ENCODE data around the gene CPLX1. TPM values are rescaled to one million over a fixed set of nuclear protein-coding genes. Genes with fewer than 3 reads are reported as not detected.

CPLX1 gene
- total RNA-seq (1 to 10 TPM; 3.1 to 3.7 TPM), total RNA-seq (0.90 to 1.3 reads per million in 2 donors)

DNA sequence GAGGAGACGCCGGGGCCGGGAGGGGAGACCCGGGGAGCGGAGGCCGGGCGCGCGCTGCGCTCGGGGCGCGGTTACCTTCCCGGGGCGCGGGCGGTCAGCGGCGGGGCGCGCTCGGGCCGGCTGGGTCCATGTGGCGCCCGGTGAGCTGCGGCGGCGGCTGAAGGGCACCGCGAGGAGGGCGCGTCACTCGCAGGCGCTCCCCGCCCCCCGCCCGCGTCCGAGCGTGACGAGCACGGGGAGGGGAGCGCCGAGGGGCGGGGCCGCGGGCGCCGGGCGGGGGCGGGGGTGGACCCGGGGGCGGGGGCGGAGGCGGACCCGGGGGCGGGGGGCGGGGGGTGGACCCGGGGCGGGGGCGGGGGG, at the start of gene CPLX1:
Gene CPLX1, minus strand, starts transcription at position 159 of the 360 bp plus-strand sequence. CDS start 1,607 bp downstream, outside the sequence.
- Mint-ChIP-seq H3K4me1 (peaks cover 5% of the 10 kb centered on the region), H3K36me3 (ENCODE audit: low read depth) (peaks cover 11% of the 10 kb centered on the region), H3K4me3 (peak within 1 kb of the TSS; percentile 70), H3K27ac (no peak within 1 kb of the TSS), H3K27me3 (peaks cover 51% of the 10 kb centered on the region)
- ATAC-seq (peak; percentile 13), DNase-seq (peak in 1 of 3 donors; percentile 31)
- no peaks in the 10 kb centered on the region for H3K9me3 ChIP-seq (ENCODE audit: control insufficient read depth, low read length, poor library complexity, severe bottlenecking)

- DNase-seq (no peak), ATAC-seq (no peak)
- Mint-ChIP-seq H3K36me3 (ENCODE audit: low read depth) (peaks cover 14% of the 10 kb centered on the region), H3K27ac (peak overlapping the region; percentile 69), H3K4me1 (peaks cover 37% of the 10 kb centered on the region), H3K4me3 (no peak overlapping the region), H3K27me3 (no peaks in the 10 kb centered on the region)
- no peaks in the 10 kb centered on the region for H3K9me3 ChIP-seq (ENCODE audit: control insufficient read depth, low read length, poor library complexity, severe bottlenecking)
Observed at GRCh38 chr4:874971-875817, 49.3 kb upstream of the CPLX1 start.

DNA sequence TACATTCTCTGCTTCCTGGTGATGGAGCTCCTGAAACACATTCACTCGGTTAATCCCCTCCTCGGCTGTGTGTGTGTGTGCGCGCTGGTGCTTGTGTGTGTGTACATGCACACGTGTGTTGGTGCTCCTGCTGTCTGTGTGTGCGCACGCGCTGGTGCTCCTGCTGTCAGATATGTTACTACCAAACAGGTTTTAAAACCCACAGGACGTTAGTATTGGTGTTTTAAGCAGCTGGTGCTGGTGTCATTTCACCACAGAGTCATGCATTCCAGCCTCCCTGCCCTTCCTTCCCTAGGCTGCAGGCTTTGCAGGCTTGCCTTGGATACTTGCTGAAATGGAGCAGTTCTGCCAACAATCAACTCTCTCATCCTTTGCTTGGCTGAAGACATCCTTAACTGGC, 48.1 kb upstream of the CPLX1 start:
- H3K27ac Mint-ChIP-seq = peak overlapping the region; percentile 32
- no peak overlapping the region for H3K4me3 Mint-ChIP-seq
- H3K27me3 Mint-ChIP-seq = no peaks in the 10 kb centered on the region
- H3K4me1 Mint-ChIP-seq = peaks cover 26% of the 10 kb centered on the region
- no peak for DNase-seq
- no peaks in the 10 kb centered on the region for H3K9me3 ChIP-seq (ENCODE audit: control insufficient read depth, low read length, poor library complexity, severe bottlenecking)
- ATAC-seq = no peak
- peaks cover 14% of the 10 kb centered on the region for H3K36me3 Mint-ChIP-seq (ENCODE audit: low read depth)

DNA sequence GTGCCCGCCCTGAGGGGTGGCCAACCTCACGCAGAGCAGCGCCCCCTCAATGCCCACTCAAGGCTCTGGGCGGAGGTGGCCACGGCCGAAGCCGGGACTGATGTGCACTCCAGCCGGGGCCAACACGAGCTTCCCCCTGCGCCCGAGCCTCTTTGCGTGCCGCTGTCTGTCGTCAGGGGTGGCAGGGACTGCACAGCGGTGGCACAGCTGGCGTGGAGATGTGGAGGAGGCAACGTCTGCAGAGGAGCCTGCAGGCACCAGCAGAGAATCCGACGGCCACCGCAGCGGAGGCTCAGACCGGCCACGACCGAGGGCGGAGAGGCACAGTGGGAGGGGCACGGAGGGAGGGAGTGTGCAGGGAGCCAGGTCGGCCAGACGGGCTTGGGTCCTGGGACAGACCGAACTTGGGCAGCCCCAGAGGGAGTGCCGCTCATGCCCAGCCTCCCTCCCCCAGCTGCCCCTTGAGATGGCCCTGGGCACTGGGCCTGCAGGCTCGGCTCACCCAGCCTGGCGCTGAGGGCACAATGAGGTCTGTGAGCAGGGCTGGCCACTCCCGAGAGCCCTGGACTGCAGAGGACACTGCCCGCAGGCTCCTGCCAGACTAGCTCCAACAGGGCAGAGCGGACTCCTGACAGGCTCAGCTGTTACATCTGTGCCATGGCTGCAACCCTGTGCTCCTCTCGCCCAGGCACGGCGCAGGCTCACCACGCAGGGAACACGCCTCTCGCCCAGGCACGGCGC, 46.5 kb upstream of the CPLX1 start:
- ATAC-seq (no peak), DNase-seq (no peak)
- H3K36me3 Mint-ChIP-seq (ENCODE audit: low read depth) = peaks cover 14% of the 10 kb centered on the region
- no peaks in the 10 kb centered on the region for H3K9me3 ChIP-seq (ENCODE audit: control insufficient read depth, low read length, poor library complexity, severe bottlenecking)
- H3K27ac Mint-ChIP-seq = no peak overlapping the region
- H3K27me3 Mint-ChIP-seq = no peaks in the 10 kb centered on the region
- H3K4me1 Mint-ChIP-seq = peaks cover 18% of the 10 kb centered on the region
- H3K4me3 Mint-ChIP-seq = no peak overlapping the region

DNA sequence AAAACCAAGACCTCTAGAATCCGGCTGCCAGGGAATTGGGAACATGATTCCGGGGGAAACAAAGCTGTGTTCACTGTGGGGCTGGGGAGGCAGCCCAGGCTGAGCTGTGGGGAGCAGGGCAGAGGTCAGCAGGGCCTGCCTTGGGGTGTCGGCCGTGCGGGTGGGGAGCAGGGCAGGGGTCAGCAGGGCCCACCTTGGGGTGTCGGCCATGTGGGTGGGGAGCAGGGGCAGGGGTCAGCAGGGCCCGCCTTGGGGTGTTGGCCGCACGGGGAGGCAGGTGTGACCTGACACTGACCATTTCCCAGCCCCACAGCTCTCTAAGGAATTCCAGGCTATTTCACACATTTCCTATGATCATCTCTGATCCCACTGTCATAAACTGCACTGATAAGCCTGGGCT, 45.6 kb upstream of the CPLX1 start:
- H3K4me3 Mint-ChIP-seq = no peak overlapping the region
- no peak overlapping the region for H3K27ac Mint-ChIP-seq
- no peak for DNase-seq
- no peaks in the 10 kb centered on the region for H3K9me3 ChIP-seq (ENCODE audit: control insufficient read depth, low read length, poor library complexity, severe bottlenecking)
- H3K4me1 Mint-ChIP-seq = peaks cover 14% of the 10 kb centered on the region
- no peaks in the 10 kb centered on the region for H3K27me3 Mint-ChIP-seq
- H3K36me3 Mint-ChIP-seq (ENCODE audit: low read depth) = peaks cover 12% of the 10 kb centered on the region
- ATAC-seq = no peak

DNA sequence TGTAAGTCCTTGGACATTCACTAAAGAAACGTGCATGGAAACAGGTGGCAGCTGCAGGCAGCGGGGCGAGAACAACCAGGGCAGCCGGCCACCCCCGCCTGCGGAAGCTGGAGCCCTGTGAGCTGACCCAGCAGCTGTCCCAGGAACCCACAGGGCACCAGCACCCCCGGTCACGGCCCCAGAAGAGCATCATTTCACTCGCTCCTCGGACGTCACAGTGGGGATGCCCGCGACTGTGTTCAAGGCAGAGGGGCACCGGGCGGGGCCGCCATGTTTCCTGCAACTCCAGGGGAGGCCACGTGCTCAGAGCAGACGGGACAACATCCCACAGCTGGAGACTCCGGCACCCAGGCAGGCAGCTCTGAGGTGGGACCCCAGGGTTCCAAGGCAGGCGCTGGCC, 45.0 kb upstream of the CPLX1 start:
- Mint-ChIP-seq H3K27me3 (no peaks in the 10 kb centered on the region), H3K36me3 (ENCODE audit: low read depth) (peaks cover 12% of the 10 kb centered on the region), H3K27ac (no peak overlapping the region), H3K4me1 (peaks cover 14% of the 10 kb centered on the region), H3K4me3 (no peak overlapping the region)
- no peaks in the 10 kb centered on the region for H3K9me3 ChIP-seq (ENCODE audit: control insufficient read depth, low read length, poor library complexity, severe bottlenecking)
- ATAC-seq (no peak), DNase-seq (no peak)

GRCh38 chr4:869776-870175, 43.8 kb upstream of the CPLX1 start:
- Mint-ChIP-seq H3K27me3 (no peaks in the 10 kb centered on the region), H3K4me1 (peaks cover 10% of the 10 kb centered on the region), H3K36me3 (ENCODE audit: low read depth) (peaks cover 8% of the 10 kb centered on the region), H3K4me3 (peak overlapping the region; percentile 45), H3K27ac (no peak overlapping the region)
- ATAC-seq (no peak), DNase-seq (no peak)
- no peaks in the 10 kb centered on the region for H3K9me3 ChIP-seq (ENCODE audit: control insufficient read depth, low read length, poor library complexity, severe bottlenecking)

DNA sequence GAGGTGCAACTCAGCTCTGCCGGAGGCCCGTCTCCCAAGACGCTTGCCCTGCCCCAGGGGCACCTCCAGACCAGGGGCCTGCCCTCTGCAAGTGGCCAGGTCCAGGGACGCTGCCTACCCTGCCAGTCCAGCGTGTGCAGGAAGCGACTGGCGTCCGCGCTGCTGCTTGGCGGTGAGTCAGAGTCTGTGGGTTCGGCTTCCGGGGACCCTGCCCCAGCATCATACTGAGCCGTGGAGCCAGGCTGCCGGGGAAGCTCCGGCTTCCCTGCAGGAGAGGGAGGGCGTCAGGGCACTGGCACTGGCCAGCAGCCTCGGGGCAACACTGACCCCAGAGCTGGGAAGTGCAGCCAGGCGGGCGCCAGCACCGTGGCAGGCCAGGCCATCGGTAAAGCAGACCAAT, 42.5 kb upstream of the CPLX1 start:
- no peaks in the 10 kb centered on the region for H3K9me3 ChIP-seq (ENCODE audit: control insufficient read depth, low read length, poor library complexity, severe bottlenecking)
- DNase-seq (no peak), ATAC-seq (no peak)
- Mint-ChIP-seq H3K4me1 (peaks cover 4% of the 10 kb centered on the region), H3K36me3 (ENCODE audit: low read depth) (peaks cover under 1% of the 10 kb centered on the region), H3K27ac (no peak overlapping the region), H3K27me3 (no peaks in the 10 kb centered on the region), H3K4me3 (no peak overlapping the region)

DNA sequence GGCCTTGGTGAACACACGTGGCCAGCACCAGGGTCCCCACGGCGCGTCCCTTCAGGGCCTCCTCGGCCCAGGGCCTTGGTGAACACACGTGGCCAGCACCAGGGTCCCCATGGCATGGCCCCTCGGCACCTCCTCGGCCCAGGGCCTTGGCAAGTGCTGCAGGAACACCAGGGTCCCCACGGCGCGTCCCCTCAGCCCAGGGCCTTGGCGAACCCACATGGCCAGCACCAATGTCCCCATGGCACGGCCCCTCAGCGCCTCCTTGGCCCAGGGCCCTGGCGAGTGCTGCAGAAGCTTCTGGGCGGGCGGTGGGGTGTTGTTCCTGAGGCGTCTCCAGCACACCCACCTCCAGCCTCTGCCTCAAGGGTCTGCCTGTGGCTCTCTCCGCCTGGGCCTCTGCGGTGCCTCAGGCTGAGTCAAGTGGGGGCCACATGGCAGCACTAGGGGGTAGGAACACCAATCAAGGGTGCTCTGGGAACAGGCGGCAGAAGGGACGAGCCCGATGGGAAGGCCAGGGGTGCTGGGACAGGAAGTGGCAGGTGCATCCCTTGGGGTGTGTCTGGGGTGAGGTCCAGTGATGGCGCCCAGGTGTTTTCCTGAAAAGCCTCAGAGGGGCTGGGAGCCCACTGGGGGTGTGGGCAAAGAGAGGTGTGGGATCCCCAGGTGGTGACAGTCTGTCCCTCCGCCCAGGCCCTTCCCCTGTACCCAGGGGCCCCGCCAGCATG, 41.8 kb upstream of the CPLX1 start:
- no peak for ATAC-seq
- H3K36me3 Mint-ChIP-seq (ENCODE audit: low read depth) = peaks cover 6% of the 10 kb centered on the region

GRCh38 chr4:866761-867390, 40.9 kb upstream of the CPLX1 start:
- H3K9me3 ChIP-seq (ENCODE audit: control insufficient read depth, low read length, poor library complexity, severe bottlenecking) = no peaks in the 10 kb centered on the region
- DNase-seq (no peak), ATAC-seq (no peak)
- Mint-ChIP-seq H3K27ac (no peak overlapping the region), H3K27me3 (no peaks in the 10 kb centered on the region), H3K36me3 (ENCODE audit: low read depth) (peaks cover 6% of the 10 kb centered on the region), H3K4me1 (peaks cover 8% of the 10 kb centered on the region), H3K4me3 (no peak overlapping the region)

More for the DNA sequence above, 41.8 kb upstream of the CPLX1 start:
- Mint-ChIP-seq H3K27ac (no peak overlapping the region), H3K4me3 (no peak overlapping the region), H3K4me1 (peaks cover 8% of the 10 kb centered on the region), H3K27me3 (no peaks in the 10 kb centered on the region)
- no peaks in the 10 kb centered on the region for H3K9me3 ChIP-seq (ENCODE audit: control insufficient read depth, low read length, poor library complexity, severe bottlenecking)
- no peak for DNase-seq

DNA sequence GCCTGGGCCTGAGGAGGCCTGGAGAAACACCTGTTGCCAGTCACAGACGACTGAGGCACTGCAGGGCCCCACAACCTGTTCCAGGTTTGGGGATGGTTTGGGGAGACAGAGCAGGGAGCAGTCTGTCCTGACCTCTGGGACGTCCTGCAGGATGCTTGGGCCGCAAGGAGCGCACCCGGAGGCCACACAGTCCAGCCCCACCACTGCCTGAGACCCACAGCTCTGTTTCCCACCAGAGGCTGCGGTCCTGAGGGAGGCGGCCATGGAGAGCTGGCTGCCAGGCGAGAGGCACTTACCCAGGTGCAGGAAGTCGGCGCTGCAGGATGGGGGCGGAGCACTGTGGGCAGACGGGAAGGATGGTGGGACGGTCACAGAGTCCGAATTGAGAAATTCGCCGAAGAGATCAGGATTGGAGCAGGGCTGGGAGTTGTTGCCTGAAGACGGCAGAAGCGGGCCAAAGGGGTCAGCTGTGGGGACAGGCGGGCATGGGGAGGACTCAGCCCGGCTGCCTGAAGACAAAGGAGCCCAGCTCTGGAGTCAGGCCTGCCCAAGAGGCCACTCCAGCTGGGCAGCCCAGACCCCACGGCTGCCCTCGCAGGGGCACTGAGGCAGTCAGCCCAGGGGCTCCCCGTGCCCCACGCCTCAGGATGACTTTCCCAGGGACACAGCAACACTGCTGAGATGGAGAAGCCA, 40.3 kb upstream of the CPLX1 start:
- Mint-ChIP-seq H3K27ac (no peak overlapping the region), H3K36me3 (ENCODE audit: low read depth) (peaks cover 6% of the 10 kb centered on the region)
- no peak for ATAC-seq

GRCh38 chr4:865572-865971, 39.6 kb upstream of the CPLX1 start:
- Mint-ChIP-seq H3K27ac (no peak overlapping the region), H3K4me3 (no peak overlapping the region), H3K27me3 (no peaks in the 10 kb centered on the region), H3K36me3 (ENCODE audit: low read depth) (peaks cover 9% of the 10 kb centered on the region), H3K4me1 (peaks cover 8% of the 10 kb centered on the region)
- DNase-seq (no peak), ATAC-seq (no peak)
- H3K9me3 ChIP-seq (ENCODE audit: control insufficient read depth, low read length, poor library complexity, severe bottlenecking) = no peaks in the 10 kb centered on the region

More for the DNA sequence above, 40.3 kb upstream of the CPLX1 start:
- no peaks in the 10 kb centered on the region for H3K9me3 ChIP-seq (ENCODE audit: control insufficient read depth, low read length, poor library complexity, severe bottlenecking)
- Mint-ChIP-seq H3K4me1 (peaks cover 8% of the 10 kb centered on the region), H3K4me3 (peak overlapping the region; percentile 58), H3K27me3 (no peaks in the 10 kb centered on the region)
- DNase-seq = no peak

All from T-helper 17 cell (primary cell).